HG03565 (cell line): ENCODE data around the gene SHISA3.

Experiments used
- ATAC-seq: cut with Tn5 transposase; IDR thresholded peaks from one replicate; pipeline ENCODE4 v1.9.1; 2021; ENCODE audit warnings: mild to moderate bottlenecking, moderate library complexity; ENCODE audit not compliant: unreplicated experiment

The SHISA3 gene

DNA sequence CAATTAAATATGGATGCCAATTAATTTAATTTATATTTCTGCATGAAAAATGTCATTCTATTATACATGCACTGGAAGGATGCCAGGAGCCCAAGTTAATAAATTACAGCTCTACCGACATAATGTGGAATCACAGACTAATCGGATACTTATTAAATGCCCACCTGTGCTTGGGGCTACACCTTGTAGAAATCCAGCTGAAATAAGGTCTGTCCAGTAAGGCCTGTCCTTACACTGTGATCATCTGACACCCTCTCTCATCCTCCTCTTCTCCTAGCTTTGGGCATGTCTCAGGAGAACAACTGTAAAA, 6.0 kb upstream of the SHISA3 start:
- ATAC-seq: no peak

DNA sequence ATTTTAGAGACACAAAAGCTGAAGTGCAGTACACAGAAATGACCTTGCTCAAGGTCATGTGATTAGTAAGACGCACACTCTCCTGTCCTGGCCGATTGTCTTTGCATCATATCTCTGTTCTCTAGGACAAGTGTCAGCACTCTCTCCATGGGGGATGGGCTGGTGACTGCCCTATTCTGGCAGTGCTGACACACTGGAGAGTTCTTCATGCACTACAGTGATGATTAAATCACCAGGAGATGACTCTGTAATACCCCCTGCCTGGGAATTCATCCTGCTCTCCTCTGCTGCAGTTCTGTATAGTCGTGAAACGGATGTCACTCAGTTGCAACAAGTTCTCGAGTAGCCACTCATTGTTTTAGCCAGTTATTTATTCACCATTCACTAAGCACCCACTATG, 5.3 kb upstream of the SHISA3 start:
- ATAC-seq: no peak

DNA sequence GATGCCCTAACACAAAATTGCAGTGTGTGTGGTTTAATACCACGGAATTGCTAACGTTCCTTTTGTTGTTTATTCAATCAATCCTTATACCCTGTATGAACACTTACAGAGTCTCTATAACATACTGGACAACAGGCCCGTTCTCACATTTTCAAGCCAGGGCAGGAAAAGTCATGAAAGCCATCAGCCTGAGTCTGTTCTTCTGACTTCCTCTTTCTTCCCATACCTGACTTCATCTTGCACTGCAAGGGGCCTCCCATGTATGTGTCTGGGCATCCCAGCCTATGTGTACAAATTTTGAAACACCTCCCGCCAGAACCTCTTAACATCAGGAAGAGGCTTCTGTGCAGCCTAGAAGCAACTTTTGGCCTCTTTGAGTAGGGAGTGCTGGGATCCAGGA, 4.9 kb upstream of the SHISA3 start:
- no peak for ATAC-seq

DNA sequence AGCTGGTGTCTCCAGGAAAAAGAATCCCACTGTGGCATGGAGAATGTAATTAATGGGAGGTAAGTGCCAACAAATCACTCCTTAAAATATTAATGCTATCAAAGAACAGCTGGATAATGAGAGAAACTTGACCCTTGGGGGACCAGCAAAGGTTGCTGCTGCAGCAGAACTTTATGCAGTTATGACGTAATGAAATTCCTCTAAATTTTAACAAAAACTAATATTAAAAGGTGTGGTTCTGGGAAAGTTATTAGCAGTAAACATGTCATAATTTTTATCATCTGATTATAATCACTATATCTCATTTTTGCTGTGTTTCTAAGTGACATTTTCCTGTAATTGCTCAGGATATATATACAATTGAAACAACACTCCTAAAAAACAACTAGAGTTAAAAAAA, 1.7 kb upstream of the SHISA3 start:
- ATAC-seq: no peak

DNA sequence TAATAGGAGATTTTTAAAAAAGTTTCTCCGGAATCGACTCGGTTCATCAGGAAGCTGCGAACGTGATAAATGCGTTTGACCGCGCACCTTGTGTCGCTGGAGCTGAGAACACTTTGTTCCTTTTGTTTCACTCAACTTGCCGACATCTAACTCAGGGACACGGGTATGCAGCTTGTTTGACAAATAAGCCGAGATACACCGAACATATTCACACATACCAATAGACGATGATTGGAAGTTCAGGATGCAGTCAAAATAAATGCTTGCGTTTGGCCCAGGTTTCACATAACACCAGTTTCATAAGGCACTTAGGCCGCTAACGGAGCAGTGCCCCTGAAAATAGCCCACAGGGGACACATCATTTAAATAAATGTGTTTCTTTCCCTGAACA, 932 bp upstream of the SHISA3 start:
- ATAC-seq: no peak

DNA sequence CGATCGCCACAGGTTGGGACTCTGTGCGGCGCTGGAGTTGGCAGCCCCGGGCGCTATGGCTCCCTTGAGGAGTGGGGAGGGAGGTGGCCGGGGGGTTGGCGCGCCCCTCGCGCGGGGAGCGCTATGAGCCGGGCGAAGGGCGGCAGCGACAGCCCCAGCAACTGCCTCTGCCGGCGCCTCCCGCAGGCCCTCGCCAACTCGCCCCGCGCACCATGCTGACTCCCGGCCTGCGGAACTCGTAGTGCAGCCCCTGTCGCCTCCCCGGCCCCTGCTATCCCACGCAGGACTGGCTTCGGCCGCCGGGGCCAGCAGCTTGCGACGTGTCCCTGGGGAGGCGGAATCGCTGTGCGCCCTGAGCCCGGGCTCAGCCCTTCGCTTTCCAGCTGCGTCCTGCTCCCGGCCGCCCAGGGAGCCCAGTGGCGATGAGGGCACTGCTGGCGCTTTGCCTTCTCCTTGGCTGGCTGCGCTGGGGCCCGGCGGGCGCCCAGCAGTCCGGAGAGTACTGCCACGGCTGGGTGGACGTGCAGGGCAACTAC, 415 bp downstream of the SHISA3 start:
- peak; percentile 12 for ATAC-seq

DNA sequence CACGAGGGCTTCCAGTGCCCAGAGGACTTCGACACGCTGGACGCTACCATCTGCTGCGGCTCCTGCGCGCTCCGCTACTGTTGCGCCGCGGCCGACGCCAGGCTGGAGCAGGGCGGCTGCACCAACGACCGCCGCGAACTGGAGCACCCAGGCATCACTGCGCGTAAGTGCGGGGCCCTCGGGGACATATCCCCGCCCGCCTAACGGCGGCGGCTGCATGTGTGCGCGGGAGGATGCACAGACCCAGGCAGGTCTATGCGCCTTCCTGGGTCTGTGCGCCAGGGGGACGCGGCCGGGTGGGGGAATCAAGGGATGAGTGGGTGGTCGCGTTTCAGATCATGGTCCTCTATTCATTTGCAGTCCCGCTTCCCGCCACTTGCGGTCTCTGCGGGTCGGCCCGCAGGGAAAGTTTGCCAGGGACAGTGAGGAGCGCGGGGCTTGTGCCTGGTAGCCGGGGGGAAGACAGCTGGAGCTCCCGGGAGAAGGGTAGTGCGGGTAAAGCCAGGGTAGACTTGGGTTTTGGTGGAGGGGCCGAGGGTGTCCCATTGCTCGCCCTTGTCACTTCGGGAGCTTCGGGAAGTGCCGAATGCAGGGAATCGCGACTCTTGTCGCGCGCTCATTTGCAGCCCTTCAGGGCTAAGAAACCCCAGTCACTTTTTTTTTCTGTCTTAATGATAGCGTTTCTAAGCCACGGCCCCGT, 1.0 kb downstream of the SHISA3 start:
- ATAC-seq: peak; percentile 35

DNA sequence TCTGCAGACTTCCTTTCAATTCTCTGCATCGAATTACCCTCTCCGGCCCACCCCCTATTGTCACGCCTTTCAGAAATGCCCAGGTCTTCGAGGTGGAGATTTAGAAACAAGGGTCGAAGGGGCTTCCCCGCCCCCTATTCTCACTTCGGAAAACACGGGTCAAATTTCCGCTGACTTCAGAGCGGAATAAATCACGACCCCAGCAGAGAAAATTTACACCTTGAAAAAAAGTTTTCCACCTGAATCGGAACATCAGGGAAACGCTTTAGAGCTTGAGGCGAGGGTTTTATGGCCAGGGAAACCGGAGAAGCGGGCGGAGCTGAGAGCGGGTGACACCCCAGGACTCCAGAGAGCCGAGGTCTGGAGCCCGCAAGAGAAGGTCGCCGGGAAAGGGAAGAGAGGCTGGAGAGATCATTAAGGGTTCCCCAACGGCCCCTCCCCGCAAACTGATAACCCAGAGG, 1.6 kb downstream of the SHISA3 start:
- no peak for ATAC-seq

DNA sequence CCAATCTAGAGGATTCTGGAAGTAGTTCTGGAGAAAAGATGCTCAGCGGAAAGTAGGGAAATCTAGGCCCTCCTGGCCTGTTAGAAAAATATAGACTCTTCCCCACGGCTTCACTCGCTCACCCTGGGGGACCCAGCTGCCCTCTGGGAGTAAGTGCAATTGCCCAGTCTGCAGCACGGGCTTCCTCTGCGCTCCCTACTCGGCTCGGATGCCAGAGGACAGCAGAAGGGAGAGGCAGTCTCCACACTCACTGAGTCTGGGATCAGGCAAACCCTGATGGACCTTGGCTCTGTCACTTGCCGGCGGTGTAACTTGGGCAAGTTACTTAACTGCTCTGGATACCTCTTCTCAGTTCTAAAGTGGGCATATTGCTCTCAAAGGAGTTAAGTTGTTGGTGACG, 2.1 kb downstream of the SHISA3 start:
- ATAC-seq: no peak

DNA sequence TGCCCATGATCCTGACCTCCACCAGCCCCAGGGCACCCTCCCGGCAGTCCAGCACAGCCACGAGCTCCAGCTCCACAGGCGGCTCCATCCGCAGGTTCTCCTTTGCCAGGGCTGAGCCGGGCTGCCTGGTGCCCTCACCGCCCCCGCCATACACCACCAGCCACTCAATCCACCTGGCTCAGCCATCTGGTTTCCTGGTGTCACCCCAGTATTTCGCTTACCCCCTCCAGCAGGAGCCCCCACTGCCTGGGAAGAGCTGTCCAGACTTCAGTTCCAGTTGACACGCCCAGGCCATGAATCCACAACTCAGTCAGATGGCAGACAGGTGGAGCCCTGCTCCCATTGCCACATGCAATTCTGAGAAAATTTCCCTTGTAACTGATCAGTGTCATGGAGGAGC, 3.9 kb downstream of the SHISA3 start:
- no peak for ATAC-seq

DNA sequence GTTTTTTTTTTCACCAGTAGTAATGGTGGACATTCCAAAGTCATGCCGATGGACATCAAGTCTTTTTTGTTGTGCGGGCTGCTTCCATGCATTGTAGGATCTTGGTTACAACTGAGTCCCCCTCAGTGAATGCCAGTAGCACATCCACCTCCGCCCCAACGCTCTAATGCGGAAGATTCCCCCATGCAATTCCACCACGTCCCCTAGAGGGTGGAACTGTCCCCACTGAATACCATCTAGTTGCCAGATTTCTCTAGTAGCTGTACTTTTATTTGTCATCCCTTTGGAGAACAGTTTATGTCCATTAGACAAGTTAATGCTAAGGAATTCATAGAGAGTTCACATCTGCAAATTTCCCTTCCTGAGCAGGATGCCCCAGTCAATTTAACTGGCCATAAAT, 6.7 kb downstream of the SHISA3 start:
- ATAC-seq: no peak

DNA sequence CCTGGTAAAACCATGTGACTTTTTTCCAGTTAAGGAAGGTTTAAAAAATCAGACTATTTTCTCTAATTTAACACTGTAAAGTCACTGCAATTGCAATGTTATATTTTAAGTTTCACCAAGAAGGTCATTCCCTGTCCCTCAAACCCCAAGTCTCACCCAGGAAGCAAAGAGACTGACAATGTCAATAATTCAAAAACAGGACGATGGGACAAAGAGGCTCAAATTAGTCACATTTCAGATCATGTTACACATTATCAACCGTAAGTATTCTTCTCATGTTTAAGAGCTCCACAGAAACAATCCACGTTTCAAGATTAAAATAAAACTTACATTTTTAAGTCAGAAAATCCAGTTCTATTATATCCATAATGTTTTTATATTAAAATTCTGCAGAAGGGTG, 13.2 kb downstream of the SHISA3 start:
- ATAC-seq: no peak

DNA sequence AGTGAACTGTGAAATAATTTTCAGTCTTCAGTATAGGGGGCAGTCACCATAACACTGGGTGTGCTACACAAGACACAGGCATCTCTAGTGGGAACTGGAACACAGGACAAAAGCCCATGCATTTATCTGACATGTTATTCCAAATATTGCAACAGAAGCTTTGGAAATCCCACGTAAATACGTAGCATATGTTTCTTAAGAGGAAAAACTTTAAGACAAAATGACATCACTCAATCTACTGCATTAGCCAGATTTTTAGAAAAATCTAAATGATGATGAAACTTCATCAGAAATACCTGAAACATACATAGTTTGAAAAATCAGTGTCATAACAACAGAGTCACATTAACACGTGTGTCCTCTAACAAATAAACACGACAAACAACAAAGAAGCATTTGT, 14.5 kb downstream of the SHISA3 start:
- no peak for ATAC-seq

DNA sequence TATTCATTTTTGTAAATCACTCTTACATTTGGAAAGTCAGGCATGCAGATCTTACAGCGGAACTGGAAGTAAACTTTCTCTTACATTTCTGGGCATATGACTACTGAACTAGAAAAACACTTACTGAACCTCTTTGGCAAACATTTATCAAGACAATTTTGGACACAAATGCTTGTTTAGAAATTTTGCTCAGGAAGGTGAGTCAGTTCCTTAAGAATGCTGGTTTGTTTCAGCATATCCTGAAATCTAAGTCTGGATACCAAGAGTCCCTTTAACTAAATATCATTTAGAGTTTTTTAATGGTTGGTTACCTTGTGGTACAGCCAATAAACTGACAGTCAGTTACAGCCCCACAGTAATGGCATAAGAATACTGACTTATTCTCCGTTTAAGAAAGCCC, 15.0 kb downstream of the SHISA3 start:
- no peak for ATAC-seq

DNA sequence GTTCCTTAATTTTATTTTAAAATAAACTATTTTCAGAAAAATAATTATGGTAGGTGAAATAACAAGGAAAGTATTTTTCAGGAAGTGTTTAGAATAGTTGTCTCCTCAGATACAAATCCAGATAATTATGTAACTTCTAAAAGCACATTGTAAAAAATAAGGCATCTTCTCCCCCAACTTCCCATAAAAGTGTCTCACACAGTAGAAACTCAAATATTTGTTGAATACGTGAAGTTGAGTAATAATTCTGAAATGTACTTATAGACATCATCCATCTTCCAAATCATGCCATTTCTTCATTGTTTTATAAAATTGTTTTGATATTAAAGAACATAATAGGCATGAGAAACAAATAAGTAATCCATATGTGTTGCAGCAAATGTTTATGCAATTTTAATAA, 18.0 kb downstream of the SHISA3 start:
- no peak for ATAC-seq

DNA sequence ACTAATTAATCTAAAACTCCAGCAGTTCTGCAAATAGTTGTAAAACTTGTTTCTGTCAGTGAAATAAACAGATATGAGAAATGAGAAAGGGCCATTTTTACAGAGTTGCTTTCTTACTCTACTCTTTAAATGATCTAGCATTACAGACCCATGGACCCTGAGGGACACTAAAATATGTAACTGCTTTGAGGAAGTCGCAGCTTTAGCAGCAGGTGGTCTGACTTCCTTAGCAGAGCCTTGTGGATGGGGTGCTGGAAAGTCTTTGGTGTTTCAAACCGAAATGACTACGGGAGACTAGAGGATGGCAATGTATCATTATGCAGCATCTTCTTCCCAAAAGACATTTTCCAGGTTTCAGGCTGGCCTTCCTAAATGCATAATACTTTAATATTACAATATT, 18.7 kb downstream of the SHISA3 start:
- no peak for ATAC-seq

DNA sequence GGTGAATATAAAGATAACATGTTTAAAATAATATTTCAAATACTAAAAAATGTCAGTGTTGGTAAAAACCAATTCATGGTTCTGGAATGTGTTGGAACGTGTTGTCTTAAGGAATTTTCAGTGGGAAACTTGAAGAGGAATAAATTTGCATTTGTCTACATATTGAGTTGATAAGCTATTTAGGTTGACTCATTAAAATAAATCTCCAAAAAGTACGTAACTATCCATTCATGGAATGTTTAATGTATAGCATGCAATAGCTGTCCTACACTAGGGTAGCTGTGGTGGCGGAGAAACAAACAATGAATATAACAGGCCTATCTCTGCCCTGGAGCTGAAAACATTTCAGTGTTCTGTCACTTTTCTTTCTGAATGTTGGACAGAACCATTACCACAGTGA, 20.3 kb downstream of the SHISA3 start:
- no peak for ATAC-seq

DNA sequence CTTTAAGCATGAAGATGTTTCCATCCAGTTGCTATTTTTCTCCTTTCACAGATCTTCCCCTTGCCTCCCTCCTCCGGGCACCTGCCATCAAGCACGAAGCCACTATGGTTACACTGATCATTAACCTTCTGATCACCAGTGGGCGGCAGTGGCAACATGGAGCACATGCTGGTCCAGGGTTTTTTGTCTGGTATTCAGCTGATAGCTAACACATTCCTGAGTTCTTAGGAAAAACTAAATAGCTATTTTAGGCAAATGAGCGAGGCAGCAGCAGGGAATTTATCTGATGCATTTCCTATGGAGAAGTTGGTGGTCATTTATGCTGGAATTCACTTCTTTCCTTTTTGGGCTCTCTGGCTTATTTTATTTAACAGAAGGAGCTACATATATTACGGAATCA, 22.9 kb downstream of the SHISA3 start:
- ATAC-seq: no peak

DNA sequence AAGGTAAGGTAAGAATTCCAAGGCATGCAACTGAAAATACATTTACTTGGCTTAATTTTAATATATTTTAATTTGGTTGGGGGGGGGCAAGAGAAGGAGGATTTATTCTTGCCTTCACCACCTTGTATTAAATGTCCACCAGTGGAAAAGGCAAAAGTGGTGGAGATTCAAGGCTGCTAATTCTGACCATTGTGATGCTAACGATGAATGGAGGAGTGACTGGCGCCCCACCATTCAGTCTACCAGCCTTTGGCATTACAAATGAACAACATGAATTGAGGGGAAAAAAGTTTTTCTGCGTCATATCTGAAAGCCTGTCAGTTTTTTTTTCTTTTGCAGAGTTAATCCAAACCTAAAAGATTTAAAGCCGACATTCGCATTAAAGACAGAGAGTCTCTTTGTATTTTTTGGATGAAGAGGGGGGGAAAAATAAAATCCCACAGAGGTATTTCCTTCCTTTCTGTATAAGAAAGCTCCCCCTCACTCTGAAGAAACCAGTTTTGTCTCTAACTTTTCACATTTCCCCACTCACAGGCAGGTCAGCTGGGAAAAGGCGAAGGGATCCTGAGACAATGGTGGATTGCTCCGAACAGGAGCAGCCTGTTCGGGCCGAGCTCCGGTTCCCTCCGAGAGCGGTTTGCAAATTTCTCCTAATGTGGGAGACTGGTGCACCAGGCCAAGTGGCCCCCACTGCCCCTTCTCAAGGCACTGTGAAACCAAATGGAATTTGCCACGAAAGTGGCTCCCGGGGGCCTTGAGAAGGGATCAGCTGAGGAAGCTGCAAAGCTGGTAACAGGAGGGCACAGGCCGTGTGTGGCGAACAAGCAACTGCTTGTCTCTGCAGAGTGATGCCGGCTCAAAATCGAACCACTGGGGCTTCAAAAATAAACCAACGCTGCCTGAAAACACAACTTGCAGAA, 28.1 kb downstream of the SHISA3 start:
- ATAC-seq: no peak

DNA sequence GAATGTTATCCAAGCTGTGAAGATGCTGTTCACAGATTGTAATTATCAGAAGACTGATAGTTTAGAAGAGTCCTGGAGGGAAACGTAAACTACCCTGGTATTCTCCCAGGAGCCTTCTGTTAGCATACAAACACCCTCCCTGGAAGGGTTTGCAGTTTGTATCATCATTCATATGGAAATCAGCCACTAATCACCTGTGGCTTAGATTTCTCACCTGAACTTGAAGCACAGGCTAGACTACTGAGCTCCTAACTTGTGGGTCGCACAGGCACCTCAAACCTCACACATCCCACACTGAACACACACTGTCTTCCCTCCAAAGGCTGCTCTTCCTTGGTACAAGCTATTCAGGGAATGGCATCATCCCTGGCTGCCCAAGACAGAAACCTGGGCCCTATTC, 30.7 kb downstream of the SHISA3 start:
- ATAC-seq: no peak

DNA sequence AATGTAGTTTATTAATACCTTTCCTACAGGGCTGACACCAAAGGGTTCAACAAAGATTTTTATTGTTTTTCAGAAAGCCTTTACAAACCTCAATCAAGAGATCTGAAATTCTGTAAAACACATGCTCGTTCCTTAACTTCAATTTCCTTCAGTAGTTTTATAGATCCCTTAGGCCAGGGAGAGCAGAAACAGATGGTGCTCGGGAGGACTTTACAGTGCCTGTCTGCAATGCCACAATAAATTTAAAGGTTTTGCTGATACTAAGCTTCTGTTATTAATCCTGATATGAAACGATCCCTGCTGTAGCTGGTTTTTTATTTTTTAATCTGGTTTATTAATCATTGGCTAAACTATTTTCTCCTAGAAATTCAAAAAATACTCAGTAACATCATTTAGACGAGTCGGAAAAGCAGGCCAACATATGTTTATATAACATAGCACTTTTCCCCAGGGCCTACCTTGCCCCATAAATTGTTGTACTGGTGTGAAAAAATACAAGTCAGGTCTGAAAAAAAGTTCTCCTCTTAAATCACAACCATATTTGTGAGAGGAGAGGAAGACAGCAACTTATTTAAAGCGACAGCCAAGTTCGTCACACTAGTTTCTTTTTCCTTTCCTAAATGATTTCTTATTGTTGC, 39.8 kb downstream of the SHISA3 start:
- ATAC-seq: no peak

DNA sequence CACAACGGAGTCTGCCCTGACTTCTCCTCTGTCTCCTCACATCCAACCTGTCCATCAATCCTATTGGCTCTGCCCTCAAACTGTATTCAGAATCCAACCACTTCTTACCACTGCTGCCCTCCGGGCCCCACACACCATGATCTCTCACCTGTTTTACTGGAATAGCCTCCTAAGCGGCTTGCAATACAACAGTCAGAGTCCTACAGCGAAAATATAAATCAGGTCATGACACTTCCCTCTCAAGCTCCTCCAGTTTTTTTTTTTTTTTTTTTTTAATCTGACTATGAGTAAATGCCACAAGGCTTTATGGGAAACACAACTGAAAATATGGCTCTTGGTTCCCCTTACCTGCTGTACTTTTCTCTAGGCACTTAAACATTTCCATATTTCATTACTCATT, 42.8 kb downstream of the SHISA3 start:
- no peak for ATAC-seq
